CD14-positive monocyte (primary cell): ENCODE measurements around the gene SEMA5B. TPM values are rescaled to one million over a fixed set of nuclear protein-coding genes. Genes with fewer than 3 reads are reported as not detected.

Source experiments
- DNase-seq, 3 donors: peaks; one replicate each; pipeline ENCODE4 v3.0.0-alpha.2; 2011 to 2022
- H2AFZ ChIP-seq: 2 replicates; pipeline ENCODE4 v1.6.0; 2012; ENCODE audit warnings: mild to moderate bottlenecking, low read depth, low read length, inconsistent platforms; ENCODE audit not compliant: insufficient read depth, poor library complexity, severe bottlenecking
- H3K27ac ChIP-seq, 2 donors: 1 replicate in 1 of 2; 2 replicates in 1 of 2; pipeline ENCODE4 v1.5.1; 2012 to 2013; ENCODE audit warnings: low read length in 2 of 2, control low read depth in 1 of 2, inconsistent platforms in 1 of 2, low read depth in 1 of 2, mild to moderate bottlenecking in 1 of 2
- H3K27me3 ChIP-seq, 2 donors: one replicate each; pipeline versions ENCODE4 v1.6.0 to v1.6.1; 2011 to 2013; ENCODE audit warnings: low read length in 2 of 2; ENCODE audit not compliant: control insufficient read depth in 2 of 2, insufficient read depth in 2 of 2
- H3K36me3 ChIP-seq, 2 donors: replicated peaks in 1 of 2; 1 replicate in 1 of 2; 2 replicates in 1 of 2; pipeline versions ENCODE4 v1.5.1 to v1.6.1; 2012 to 2013; ENCODE audit warnings: low read length in 2 of 2, control low read depth in 1 of 2, inconsistent platforms in 1 of 2, mild to moderate bottlenecking in 1 of 2; ENCODE audit not compliant: insufficient read depth in 2 of 2, control insufficient read depth in 1 of 2
- H3K4me1 ChIP-seq, 2 donors: 1 replicate in 1 of 2; 2 replicates in 1 of 2; pipeline versions ENCODE4 v1.5.1 to v1.6.1; 2012 to 2013; ENCODE audit warnings: low read length in 2 of 2, control low read depth in 1 of 2, inconsistent platforms in 1 of 2, mild to moderate bottlenecking in 1 of 2, moderate library complexity in 1 of 2; ENCODE audit not compliant: insufficient read depth in 2 of 2, control insufficient read depth in 1 of 2
- H3K4me2 ChIP-seq: replicated peaks from 2 replicates; pipeline ENCODE3; 2012; ENCODE audit warnings: low read length, moderate library complexity, mild to moderate bottlenecking; ENCODE audit not compliant: poor library complexity, severe bottlenecking; ENCODE audit errors: extremely low read depth
- H3K4me3 ChIP-seq, 3 experiments: fragments of 200-600 bp in 1 of 3; sonication (generic) in 1 of 3; replicated peaks in 1 of 3; 1 replicate in 2 of 3; 2 replicates in 1 of 3; pipeline ENCODE4 v1.5.1; 2011 to 2013; ENCODE audit warnings: low read length in 3 of 3, mild to moderate bottlenecking in 3 of 3, control low read depth in 2 of 3, low read depth in 2 of 3, inconsistent platforms in 1 of 3, moderate library complexity in 1 of 3
- H3K79me2 ChIP-seq: 2 replicates; pipeline ENCODE4 v1.6.0; 2012; ENCODE audit warnings: mild to moderate bottlenecking, control low read depth, inconsistent platforms, low read length, moderate library complexity; ENCODE audit not compliant: insufficient read depth
- H3K9ac ChIP-seq: 2 replicates; pipeline ENCODE4 v1.6.0; 2017; ENCODE audit warnings: low read length, mild to moderate bottlenecking; ENCODE audit not compliant: insufficient read depth, poor library complexity, severe bottlenecking
- H3K9me3 ChIP-seq, 2 donors: replicated peaks in 1 of 2; 1 replicate in 1 of 2; 2 replicates in 1 of 2; pipeline versions ENCODE4 v1.5.1 to v1.6.1; 2012 to 2013; ENCODE audit warnings: low read length in 2 of 2, control low read depth in 1 of 2; ENCODE audit not compliant: control insufficient read depth in 1 of 2, insufficient read depth in 1 of 2
- H4K20me1 ChIP-seq: 2 replicates; pipeline ENCODE4 v1.6.0; 2012; ENCODE audit warnings: mild to moderate bottlenecking, low read length, control low read depth, moderate library complexity; ENCODE audit not compliant: insufficient read depth
- H3K27ac Mint-ChIP-seq, 7 donors: one replicate each; pipeline ENCODE4 v1.8.0; 2020; ENCODE audit warnings: mild to moderate bottlenecking in 7 of 7, mixed read lengths in 7 of 7, moderate library complexity in 6 of 7, inconsistent platforms in 2 of 7
- H3K27me3 Mint-ChIP-seq, 3 donors: one replicate each; pipeline ENCODE4 v1.8.0; 2021 to 2022; ENCODE audit warnings: low read depth in 3 of 3, mild to moderate bottlenecking in 3 of 3, mixed read lengths in 3 of 3, moderate library complexity in 3 of 3, inconsistent platforms in 1 of 3
- H3K36me3 Mint-ChIP-seq, 2 donors: one replicate each; pipeline ENCODE4 v1.8.0; 2020; ENCODE audit warnings: mixed read lengths in 2 of 2, inconsistent platforms in 1 of 2, mild to moderate bottlenecking in 1 of 2
- H3K4me1 Mint-ChIP-seq: one replicate; pipeline ENCODE4 v1.8.0; 2020; ENCODE audit warnings: mild to moderate bottlenecking, mixed read lengths
- H3K4me3 Mint-ChIP-seq, 2 donors: one replicate each; pipeline ENCODE4 v1.8.0; 2020; ENCODE audit warnings: mild to moderate bottlenecking in 2 of 2, mixed read lengths in 2 of 2, moderate library complexity in 1 of 2
- H3K9me3 Mint-ChIP-seq, 7 donors: one replicate each; pipeline ENCODE4 v1.8.0; 2020 to 2022; ENCODE audit warnings: mixed read lengths in 7 of 7, mild to moderate bottlenecking in 6 of 7, moderate library complexity in 6 of 7, inconsistent platforms in 2 of 7
- WGBS: methylation state at CpG from one replicate; pipeline ENCODE4 v1.1.5; 2013; ENCODE audit warnings: missing lambda C conversion rate; ENCODE audit not compliant: insufficient coverage; 5-methylcytosine and 5-hydroxymethylcytosine counted together
- intact Hi-C, 2 donors: fragments of 100-400 bp; cut with micrococcal nuclease; formaldehyde crosslinking; loops; one replicate each; pipeline versions ENCODE4 v1.15.0 to v1.15.1; 2023
- polyA plus RNA-seq, 3 donors: library from polyadenylated mRNA; depleted of rRNA in 1 of 3; unstranded in 2 of 3; stranded (reverse) in 1 of 3; fragments of 300-500 nt in 2 of 3; fragments of >200 nt in 1 of 3; fragmentation: Illumina TruSeq in 2 of 3; gene quantifications; 1 replicate in 2 of 3; 2 replicates in 1 of 3; pipeline ENCODE4 v1.2.3, GENCODE V29; 2012 to 2021
- TF ChIP-seq, protein P1 (sequence below): fragments of 200-600 bp; IDR thresholded peaks from one replicate; pipeline ENCODE4 v1.8.0; 2022; ENCODE audit warnings: antibody characterized with exemption, mild to moderate bottlenecking

Gene SEMA5B
- polyA plus RNA-seq, 3 donors: not detected

DNA sequence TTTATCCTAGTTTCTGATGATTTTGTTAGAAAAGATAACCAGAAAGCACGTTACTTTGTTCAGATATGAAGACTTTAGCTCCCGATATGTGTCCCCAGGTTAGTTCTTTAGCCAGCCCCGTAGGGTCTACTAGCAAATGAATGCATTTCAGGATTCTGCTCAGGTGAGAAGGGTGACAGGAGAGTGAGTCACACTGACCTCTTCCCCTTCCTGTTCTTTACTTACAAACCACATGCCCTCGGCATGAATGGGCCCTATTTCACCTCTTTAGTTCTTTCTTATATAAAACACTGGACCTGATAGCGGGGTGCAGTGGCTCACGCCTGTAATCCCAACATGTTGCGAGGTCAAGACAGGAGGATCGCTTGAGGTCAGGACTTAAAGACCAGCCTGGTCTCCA, 134.3 kb downstream of the SEMA5B start:
- 50% methylated on average over 2 of the region's 8 CpGs for WGBS
- H3K9ac ChIP-seq: no peak overlapping the region
- no peak overlapping the region for H2AFZ ChIP-seq
- no peaks in the 10 kb centered on the region for H3K27me3 ChIP-seq
- Mint-ChIP-seq H3K4me1 (peaks cover 16% of the 10 kb centered on the region), H3K9me3 (no peaks in the 10 kb centered on the region), H3K27ac (no peak overlapping the region), H3K27me3 (peaks cover 0 to 6% (median 0%) of the 10 kb centered on the region in 3 donors), H3K36me3 (peaks cover 0 to 3% of the 10 kb centered on the region in 2 donors), H3K4me3 (no peak overlapping the region)
- peaks cover 0 to 7% of the 10 kb centered on the region in 2 donors for H3K4me1 ChIP-seq
- no peak overlapping the region for H3K27ac ChIP-seq
- no peaks in the 10 kb centered on the region for H3K36me3 ChIP-seq
- H3K9me3 ChIP-seq: no peaks in the 10 kb centered on the region
- peaks cover 7% of the 10 kb centered on the region for H4K20me1 ChIP-seq
- intact Hi-C loops: no loop called here
- peak in 1 of 3 donors; percentile 13 for DNase-seq
- H3K4me2 ChIP-seq: no peak overlapping the region
- no peaks in the 10 kb centered on the region for H3K79me2 ChIP-seq
- TF ChIP-seq, protein P1, sequence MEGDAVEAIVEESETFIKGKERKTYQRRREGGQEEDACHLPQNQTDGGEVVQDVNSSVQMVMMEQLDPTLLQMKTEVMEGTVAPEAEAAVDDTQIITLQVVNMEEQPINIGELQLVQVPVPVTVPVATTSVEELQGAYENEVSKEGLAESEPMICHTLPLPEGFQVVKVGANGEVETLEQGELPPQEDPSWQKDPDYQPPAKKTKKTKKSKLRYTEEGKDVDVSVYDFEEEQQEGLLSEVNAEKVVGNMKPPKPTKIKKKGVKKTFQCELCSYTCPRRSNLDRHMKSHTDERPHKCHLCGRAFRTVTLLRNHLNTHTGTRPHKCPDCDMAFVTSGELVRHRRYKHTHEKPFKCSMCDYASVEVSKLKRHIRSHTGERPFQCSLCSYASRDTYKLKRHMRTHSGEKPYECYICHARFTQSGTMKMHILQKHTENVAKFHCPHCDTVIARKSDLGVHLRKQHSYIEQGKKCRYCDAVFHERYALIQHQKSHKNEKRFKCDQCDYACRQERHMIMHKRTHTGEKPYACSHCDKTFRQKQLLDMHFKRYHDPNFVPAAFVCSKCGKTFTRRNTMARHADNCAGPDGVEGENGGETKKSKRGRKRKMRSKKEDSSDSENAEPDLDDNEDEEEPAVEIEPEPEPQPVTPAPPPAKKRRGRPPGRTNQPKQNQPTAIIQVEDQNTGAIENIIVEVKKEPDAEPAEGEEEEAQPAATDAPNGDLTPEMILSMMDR: no peak
- no peak overlapping the region for H3K4me3 ChIP-seq

DNA sequence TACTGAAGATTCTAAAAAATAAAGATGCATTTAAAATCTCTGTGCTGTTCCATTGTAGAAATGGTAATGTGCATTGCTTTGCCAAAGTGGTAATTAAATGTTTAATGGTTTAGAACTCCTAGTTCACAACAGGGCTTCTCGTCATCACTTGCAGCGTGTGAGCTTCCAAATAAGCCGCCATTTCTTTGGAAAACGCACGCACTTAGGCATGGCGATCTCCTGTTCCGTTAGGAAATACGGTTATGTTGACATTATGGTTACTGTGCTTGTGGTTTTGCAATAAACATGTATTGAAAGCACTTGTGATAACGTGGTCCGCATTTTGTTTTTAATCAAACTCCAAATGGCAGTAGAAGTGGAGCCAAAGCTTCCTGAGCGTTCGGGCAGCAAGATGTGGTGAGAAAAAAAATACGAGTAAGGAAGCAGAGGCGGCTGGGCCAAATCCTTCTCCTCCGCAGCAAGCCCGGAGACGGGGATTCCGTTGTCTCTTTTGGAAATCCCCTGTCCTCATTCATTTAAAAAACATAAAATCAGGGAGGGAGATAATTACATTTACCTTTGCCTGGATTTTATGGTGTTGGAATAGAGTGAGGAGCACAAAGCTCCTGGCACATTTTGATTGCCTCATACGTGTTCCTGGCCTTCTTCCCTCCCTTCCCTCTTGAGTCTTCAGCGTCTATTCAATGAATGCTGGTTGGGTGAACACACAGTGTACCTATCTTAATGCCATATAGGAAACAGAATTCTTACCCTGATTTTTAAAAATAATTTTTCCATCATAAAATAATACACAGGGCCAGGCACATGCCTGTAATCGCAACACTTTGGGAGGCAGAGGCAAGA, 135.2 kb downstream of the SEMA5B start:
- TF ChIP-seq, protein P1: no peak
- Histone ChIP-seq H3K9ac (no peak overlapping the region), H3K27me3 (no peaks in the 10 kb centered on the region), H3K4me3 (no peak overlapping the region), H4K20me1 (peaks cover 7% of the 10 kb centered on the region), H3K9me3 (no peaks in the 10 kb centered on the region), H3K4me2 (no peak overlapping the region), H3K4me1 (peaks cover 0 to 7% of the 10 kb centered on the region in 2 donors), H3K36me3 (no peaks in the 10 kb centered on the region), H3K27ac (no peak overlapping the region), H3K79me2 (no peaks in the 10 kb centered on the region), H2AFZ (no peak overlapping the region)
- no peak overlapping the region for H3K4me3 Mint-ChIP-seq
- H3K4me1 Mint-ChIP-seq: peaks cover 16% of the 10 kb centered on the region
- peaks cover 0 to 6% (median 0%) of the 10 kb centered on the region in 3 donors for H3K27me3 Mint-ChIP-seq
- intact Hi-C loops: no loop called here
- no peak overlapping the region for H3K27ac Mint-ChIP-seq
- DNase-seq: no peak
- peaks cover 0 to 3% of the 10 kb centered on the region in 2 donors for H3K36me3 Mint-ChIP-seq
- 96% methylated on average over 8 of the region's 21 CpGs for WGBS
- H3K9me3 Mint-ChIP-seq: no peaks in the 10 kb centered on the region
